ENCODE data around the gene C1QTNF9B. TPM values are rescaled to one million over a fixed set of nuclear protein-coding genes. Genes with fewer than 3 reads are reported as not detected.

C1QTNF9B gene
- total and polyA plus RNA-seq, 10 donors: 0.23 to 1.9 (median 0.77) TPM; not detected in 3

DNA sequence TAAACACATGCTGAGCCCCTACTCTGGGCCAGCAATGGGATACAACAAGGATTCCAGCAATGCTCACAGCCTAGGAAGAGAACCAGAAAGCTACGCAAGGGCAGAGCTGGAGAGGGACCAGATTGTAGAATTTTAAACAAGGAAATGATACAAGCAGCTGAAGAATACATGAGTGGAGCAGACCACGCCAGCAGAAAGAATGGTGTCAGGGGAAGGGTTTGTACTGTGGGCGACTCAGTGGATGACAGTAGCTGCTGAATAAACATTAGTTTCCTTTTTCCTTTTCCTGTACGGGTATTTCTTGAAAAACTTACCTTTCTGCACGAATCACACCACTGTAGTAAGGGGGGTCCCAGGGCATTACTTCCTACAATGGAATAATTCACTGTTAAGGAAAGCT, 38.8 kb downstream of the C1QTNF9B start:
- H3K4me3 ChIP-seq: no peak overlapping the region
- TF ChIP-seq, protein P1, sequence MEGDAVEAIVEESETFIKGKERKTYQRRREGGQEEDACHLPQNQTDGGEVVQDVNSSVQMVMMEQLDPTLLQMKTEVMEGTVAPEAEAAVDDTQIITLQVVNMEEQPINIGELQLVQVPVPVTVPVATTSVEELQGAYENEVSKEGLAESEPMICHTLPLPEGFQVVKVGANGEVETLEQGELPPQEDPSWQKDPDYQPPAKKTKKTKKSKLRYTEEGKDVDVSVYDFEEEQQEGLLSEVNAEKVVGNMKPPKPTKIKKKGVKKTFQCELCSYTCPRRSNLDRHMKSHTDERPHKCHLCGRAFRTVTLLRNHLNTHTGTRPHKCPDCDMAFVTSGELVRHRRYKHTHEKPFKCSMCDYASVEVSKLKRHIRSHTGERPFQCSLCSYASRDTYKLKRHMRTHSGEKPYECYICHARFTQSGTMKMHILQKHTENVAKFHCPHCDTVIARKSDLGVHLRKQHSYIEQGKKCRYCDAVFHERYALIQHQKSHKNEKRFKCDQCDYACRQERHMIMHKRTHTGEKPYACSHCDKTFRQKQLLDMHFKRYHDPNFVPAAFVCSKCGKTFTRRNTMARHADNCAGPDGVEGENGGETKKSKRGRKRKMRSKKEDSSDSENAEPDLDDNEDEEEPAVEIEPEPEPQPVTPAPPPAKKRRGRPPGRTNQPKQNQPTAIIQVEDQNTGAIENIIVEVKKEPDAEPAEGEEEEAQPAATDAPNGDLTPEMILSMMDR (IDR thresholded peaks at IDR 0.05 in 8 of 11, conservative IDR thresholded peaks at IDR 0.05 in 3 of 11): no peak
- TF ChIP-seq POLR2AphosphoS5 (IDR thresholded peaks at IDR 0.05): no peak
- no peak for TF ChIP-seq POLR2A (IDR thresholded peaks at IDR 0.05)
- no peak for DNase-seq
- 72 to 80% (median 76%) methylated on average over 5 of the region's 5 CpGs for WGBS, 5 donors
- H3K27me3 ChIP-seq (replicated peaks in 1 of 7): no peaks in the 10 kb centered on the region
- H3K27ac ChIP-seq: no peak overlapping the region
- H3K36me3 ChIP-seq: peaks cover 0 to 65% (median 1%) of the 10 kb centered on the region in 6 donors
- H3K4me1 ChIP-seq: no peaks in the 10 kb centered on the region
- no peaks in the 10 kb centered on the region for H3K9me3 ChIP-seq
- intact Hi-C loops (cut with DNase I; ENCODE audit: low total_unique reads): no loop called here

DNA sequence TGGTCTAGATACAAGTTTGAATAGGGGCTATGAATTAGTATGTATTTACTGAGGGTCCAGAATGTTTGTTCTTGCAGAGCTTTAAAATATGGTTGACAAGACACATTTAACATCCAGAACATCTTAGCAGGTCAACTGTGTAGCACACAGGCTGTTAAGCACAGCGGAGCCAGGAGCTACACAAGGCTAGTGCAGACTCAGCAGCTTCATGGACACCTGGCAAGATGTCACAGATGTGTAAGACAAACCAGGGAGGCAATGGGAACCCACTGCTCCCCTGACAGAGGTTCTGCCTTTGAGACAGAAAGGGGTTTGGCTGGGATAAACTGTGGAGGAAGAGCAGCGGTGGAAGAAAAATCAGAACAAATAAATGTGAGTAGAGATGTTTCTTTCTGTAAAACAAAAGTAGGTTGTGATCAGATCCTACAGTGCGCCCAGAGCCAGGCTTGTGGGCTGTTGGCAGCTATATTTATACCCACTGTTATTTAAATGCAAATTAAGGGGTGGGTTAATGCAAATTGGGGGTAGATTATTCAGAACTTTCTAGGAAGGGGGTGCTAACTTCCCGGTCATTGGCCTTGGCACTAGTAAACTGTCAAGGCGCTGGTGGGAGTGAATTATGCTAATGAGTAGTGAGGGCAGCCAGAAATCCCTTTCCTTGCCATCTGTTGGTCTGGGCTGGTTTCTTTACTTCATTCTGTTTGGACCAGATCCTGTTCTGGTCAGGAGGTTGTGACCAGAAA, 41.1 kb downstream of the C1QTNF9B start:
- Histone ChIP-seq H3K4me3 (no peak overlapping the region), H3K36me3 (peaks cover 0 to 60% (median 1%) of the 10 kb centered on the region in 6 donors), H3K4me1 (no peaks in the 10 kb centered on the region), H3K27ac (no peak overlapping the region), H3K9me3 (no peaks in the 10 kb centered on the region), H3K27me3 (replicated peaks in 1 of 7) (no peaks in the 10 kb centered on the region)
- TF ChIP-seq POLR2A (IDR thresholded peaks at IDR 0.05): no peak
- TF ChIP-seq POLR2AphosphoS5 (IDR thresholded peaks at IDR 0.05): no peak
- TF ChIP-seq, protein P1 (IDR thresholded peaks at IDR 0.05 in 8 of 11, conservative IDR thresholded peaks at IDR 0.05 in 3 of 11): no peak
- intact Hi-C loops (cut with DNase I; ENCODE audit: low total_unique reads): no loop called here
- no peak for DNase-seq
- 72 to 85% (median 81%) methylated on average over 5 of the region's 5 CpGs for WGBS, 5 donors

- H3K4me1 ChIP-seq: no peaks in the 10 kb centered on the region
- H3K9me3 ChIP-seq: no peaks in the 10 kb centered on the region
- intact Hi-C loops (cut with DNase I; ENCODE audit: low total_unique reads): no loop called here
- TF ChIP-seq POLR2A (IDR thresholded peaks at IDR 0.05): no peak
- TF ChIP-seq, protein P1 (IDR thresholded peaks at IDR 0.05 in 8 of 11, conservative IDR thresholded peaks at IDR 0.05 in 3 of 11): no peak
- no peak for TF ChIP-seq POLR2AphosphoS5 (IDR thresholded peaks at IDR 0.05)
- 70 to 81% (median 73%) methylated on average over 3 of the region's 3 CpGs for WGBS, 5 donors
- H3K27ac ChIP-seq: no peak overlapping the region
- H3K27me3 ChIP-seq (replicated peaks in 1 of 7): no peaks in the 10 kb centered on the region
- H3K4me3 ChIP-seq: no peak overlapping the region
- DNase-seq: no peak
- peaks cover 0 to 53% (median 1%) of the 10 kb centered on the region in 6 donors for H3K36me3 ChIP-seq
Measured at GRCh38 chr13:23855360-23855759, 41.9 kb downstream of the C1QTNF9B start.

GRCh38 chr13:23852351-23852750, 45.0 kb downstream of the C1QTNF9B start:
- TF ChIP-seq POLR2A (IDR thresholded peaks at IDR 0.05) (no peak), POLR2AphosphoS5 (IDR thresholded peaks at IDR 0.05) (no peak)
- TF ChIP-seq, protein P1 (IDR thresholded peaks at IDR 0.05 in 8 of 11, conservative IDR thresholded peaks at IDR 0.05 in 3 of 11): no peak
- 42 to 84% (median 49%) methylated on average over 2 of the region's 2 CpGs for WGBS, 5 donors
- Histone ChIP-seq H3K4me3 (no peak overlapping the region), H3K27me3 (replicated peaks in 1 of 7) (no peaks in the 10 kb centered on the region), H3K4me1 (peaks cover 0 to 18% (median 5%) of the 10 kb centered on the region in 6 donors), H3K36me3 (peaks cover 0 to 40% (median 1%) of the 10 kb centered on the region in 6 donors), H3K27ac (no peak overlapping the region), H3K9me3 (no peaks in the 10 kb centered on the region)
- DNase-seq: no peak
- intact Hi-C loops (cut with DNase I; ENCODE audit: low total_unique reads): no loop called here
